ENCODE data around the gene GPR101.
A peak's percentile ranks its signal among the peaks of the same experiment; 100 is the strongest.

The GPR101 gene

GRCh38 chrX:137062915-137063617, 29.3 kb upstream of the GPR101 start:
- Histone ChIP-seq H3K4me3 (ENCODE audit: low read depth, low read length) (no peak overlapping the region), H3K27me3 (replicated peaks) (no peaks in the 10 kb centered on the region), H3K36me3 (replicated peaks) (no peaks in the 10 kb centered on the region), H3K27ac (no peak overlapping the region)
- TF ChIP-seq CTCF (IDR thresholded peaks at IDR 0.05; ENCODE audit: low read depth, low read length, missing control alignments), result no peak
- DNase-seq, result no peak
- in situ Hi-C loops (cut with HindIII; ENCODE audit: low pct_ligation_motif_present, low sequenced_read_pairs), result no loop called here

GRCh38 chrX:137058339-137059127, 24.7 kb upstream of the GPR101 start:
- Histone ChIP-seq H3K36me3 (replicated peaks) (no peaks in the 10 kb centered on the region), H3K27ac (no peak overlapping the region), H3K4me3 (ENCODE audit: low read depth, low read length) (no peak overlapping the region), H3K27me3 (replicated peaks) (no peaks in the 10 kb centered on the region)
- no peak for DNase-seq
- in situ Hi-C loops (cut with HindIII; ENCODE audit: low pct_ligation_motif_present, low sequenced_read_pairs), result no loop called here
- TF ChIP-seq CTCF (IDR thresholded peaks at IDR 0.05; ENCODE audit: low read depth, low read length, missing control alignments), result no peak

GRCh38 chrX:137052643-137053235, 18.9 kb upstream of the GPR101 start:
- H3K4me3 ChIP-seq (ENCODE audit: low read depth, low read length), result peak overlapping the region; percentile 44
- no peak overlapping the region for H3K27ac ChIP-seq
- TF ChIP-seq CTCF (IDR thresholded peaks at IDR 0.05; ENCODE audit: low read depth, low read length, missing control alignments), result no peak
- no peaks in the 10 kb centered on the region for H3K27me3 ChIP-seq (replicated peaks)
- no peaks in the 10 kb centered on the region for H3K36me3 ChIP-seq (replicated peaks)
- in situ Hi-C loops (cut with HindIII; ENCODE audit: low pct_ligation_motif_present, low sequenced_read_pairs), result no loop called here
- DNase-seq, result no peak

GRCh38 chrX:137051978-137052642, 18.3 kb upstream of the GPR101 start:
- H3K4me3 ChIP-seq (ENCODE audit: low read depth, low read length), result peak overlapping the region; percentile 44
- peak; percentile 16 for DNase-seq
- peak; percentile 85 for TF ChIP-seq CTCF (IDR thresholded peaks at IDR 0.05; ENCODE audit: low read depth, low read length, missing control alignments)
- H3K27me3 ChIP-seq (replicated peaks), result no peaks in the 10 kb centered on the region
- in situ Hi-C loops (cut with HindIII; ENCODE audit: low pct_ligation_motif_present, low sequenced_read_pairs), result no loop called here
- no peak overlapping the region for H3K27ac ChIP-seq
- no peaks in the 10 kb centered on the region for H3K36me3 ChIP-seq (replicated peaks)

GRCh38 chrX:137044893-137045292, 11.1 kb upstream of the GPR101 start:
- Histone ChIP-seq H3K4me3 (ENCODE audit: low read depth, low read length) (no peak overlapping the region), H3K36me3 (replicated peaks) (no peaks in the 10 kb centered on the region), H3K27me3 (replicated peaks) (no peaks in the 10 kb centered on the region), H3K27ac (no peak overlapping the region)
- DNase-seq, result no peak
- TF ChIP-seq CTCF (IDR thresholded peaks at IDR 0.05; ENCODE audit: low read depth, low read length, missing control alignments), result no peak
- in situ Hi-C loops (cut with HindIII; ENCODE audit: low pct_ligation_motif_present, low sequenced_read_pairs), result no loop called here
